Karpas-422 (cell line): ENCODE measurements around the gene RGS5. TPM values are rescaled to one million over a fixed set of nuclear protein-coding genes. Genes with fewer than 3 reads are reported as not detected.

Experiments used
- DNase-seq: peaks from one replicate; pipeline ENCODE4 v3.0.0-alpha.2; 2015
- H2AFZ ChIP-seq: fragments of 200-600 bp; sonication (generic); 2 replicates; pipeline ENCODE4 v1.6.1; 2014; ENCODE audit warnings: antibody characterized with exemption, low read length, mixed read lengths
- H3K27ac ChIP-seq: fragments of 200-600 bp; sonication (generic); 2 replicates; pipeline ENCODE4 v1.5.1; 2014; ENCODE audit warnings: mild to moderate bottlenecking, low read length, moderate library complexity
- H3K27me3 ChIP-seq: fragments of 200-600 bp; sonication (generic); 2 replicates; pipeline ENCODE4 v1.6.1; 2014; ENCODE audit warnings: low read length, mixed read lengths
- H3K36me3 ChIP-seq: fragments of 200-600 bp; sonication (generic); 2 replicates; pipeline ENCODE4 v1.6.1; 2014; ENCODE audit warnings: low read length, mixed read lengths; ENCODE audit not compliant: insufficient read depth
- H3K4me1 ChIP-seq: fragments of 200-600 bp; sonication (generic); 2 replicates; pipeline ENCODE4 v1.6.1; 2014; ENCODE audit warnings: mild to moderate bottlenecking, low read length, mixed read lengths
- H3K4me2 ChIP-seq: fragments of 200-600 bp; sonication (generic); 2 replicates; pipeline ENCODE4 v1.6.1; 2014; ENCODE audit warnings: low read length, low read depth, mild to moderate bottlenecking; ENCODE audit not compliant: poor library complexity, severe bottlenecking
- H3K4me3 ChIP-seq: fragments of 200-600 bp; sonication (generic); 2 replicates; pipeline ENCODE4 v1.5.1; 2014; ENCODE audit warnings: mild to moderate bottlenecking, antibody characterized with exemption, low read length, mixed read lengths
- H3K79me2 ChIP-seq: fragments of 200-600 bp; sonication (generic); 2 replicates; pipeline ENCODE4 v1.6.1; 2014; ENCODE audit warnings: mild to moderate bottlenecking, low read length, mixed read lengths
- H3K9ac ChIP-seq: fragments of 200-600 bp; sonication (generic); 2 replicates; pipeline ENCODE4 v1.6.0; 2014; ENCODE audit warnings: low read length
- H3K9me2 ChIP-seq: fragments of 200-600 bp; sonication (generic), shearing (Covaris generic); replicated peaks from 2 replicates; pipeline ENCODE4 v1.6.0; 2014; ENCODE audit warnings: mild to moderate bottlenecking, low read length, moderate library complexity; ENCODE audit not compliant: insufficient read depth
- H3K9me3 ChIP-seq: fragments of 300-700, 200-600 bp; sonication (generic); 2 replicates; pipeline ENCODE4 v1.6.1; 2014; ENCODE audit warnings: low read length, mixed read lengths
- H4K20me1 ChIP-seq: fragments of 200-600 bp; sonication (generic); 2 replicates; pipeline ENCODE4 v1.6.1; 2014; ENCODE audit warnings: mild to moderate bottlenecking, antibody characterized with exemption, low read length, low read depth; ENCODE audit not compliant: insufficient read depth
- total RNA-seq: library from RNA; depleted of rRNA; stranded (reverse); fragments of >200 nt; shearing (Covaris generic); gene quantifications from 2 replicates; pipeline ENCODE4 v1.2.3, GENCODE V29; 2014; ENCODE audit warnings: low replicate concordance

Gene RGS5
- total RNA-seq, 1 experiment from 2014 or later, result 4.5 TPM

DNA sequence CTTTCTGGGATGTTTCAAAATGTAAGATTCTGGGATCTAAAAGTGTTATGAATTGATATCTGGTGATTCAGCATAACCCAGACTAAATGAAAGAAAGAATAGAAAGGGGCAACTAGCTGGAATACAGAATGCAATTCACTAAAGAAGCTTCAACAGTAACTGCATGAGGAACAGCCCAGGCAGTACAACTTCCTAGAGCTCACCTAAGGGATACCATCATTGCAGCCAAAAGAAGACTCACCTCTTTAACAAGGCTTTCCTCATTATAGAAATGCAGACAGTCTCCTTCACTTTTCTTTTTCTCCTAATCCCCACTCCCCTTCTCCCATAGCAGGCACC lies 6.3 kb downstream of the RGS5 start:
- H3K9me2 ChIP-seq, result no peaks in the 10 kb centered on the region
- H3K36me3 ChIP-seq, result no peaks in the 10 kb centered on the region
- no peaks in the 10 kb centered on the region for H3K79me2 ChIP-seq
- no peaks in the 10 kb centered on the region for H3K9me3 ChIP-seq
- no peaks in the 10 kb centered on the region for H4K20me1 ChIP-seq
- no peak overlapping the region for H3K27ac ChIP-seq
- H3K9ac ChIP-seq, result no peak overlapping the region
- no peak overlapping the region for H2AFZ ChIP-seq
- H3K4me1 ChIP-seq, result peaks cover 7% of the 10 kb centered on the region
- no peak for DNase-seq
- no peak overlapping the region for H3K4me2 ChIP-seq
- H3K27me3 ChIP-seq, result no peaks in the 10 kb centered on the region; the same call in 1 of the 2 replicates
- H3K4me3 ChIP-seq, result no peak overlapping the region

DNA sequence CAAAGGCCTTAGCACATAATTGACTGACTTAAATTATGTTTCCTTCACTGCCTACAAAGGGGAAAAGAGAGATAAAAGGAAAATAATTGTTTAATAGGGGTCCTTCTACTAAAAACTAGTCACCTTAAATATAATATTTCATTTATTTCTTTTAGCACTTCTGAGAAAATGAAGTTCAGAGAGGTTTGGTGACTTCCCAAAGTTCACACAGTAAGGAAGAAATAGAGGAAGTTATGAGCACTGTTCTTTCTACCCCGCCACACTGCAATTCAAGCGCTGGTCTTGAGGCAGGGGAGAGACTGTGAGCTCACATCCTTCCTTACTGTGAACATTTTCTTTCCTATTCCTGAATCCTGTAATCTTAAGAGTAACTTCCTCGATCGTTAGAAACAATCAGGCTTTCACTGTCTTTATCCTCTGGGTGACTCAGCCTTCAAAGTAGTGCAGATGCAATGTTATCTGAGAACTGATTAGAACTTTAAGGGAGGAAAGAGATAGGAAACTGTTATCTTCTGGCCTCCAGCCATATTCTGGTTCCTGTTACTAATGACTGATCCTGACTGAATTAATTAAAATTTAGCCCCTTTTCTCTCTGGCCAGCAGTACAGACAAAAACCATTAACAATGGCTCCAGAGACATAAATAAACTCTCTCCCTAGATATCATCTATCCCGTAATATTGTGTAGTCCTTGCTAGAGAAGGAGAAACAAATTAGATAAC lies 6.8 kb downstream of the RGS5 start:
- no peak overlapping the region for H3K27ac ChIP-seq
- no peaks in the 10 kb centered on the region for H3K79me2 ChIP-seq
- H3K36me3 ChIP-seq, result no peaks in the 10 kb centered on the region
- H3K4me2 ChIP-seq, result no peak overlapping the region
- no peaks in the 10 kb centered on the region; the same call in 1 of the 2 replicates for H3K27me3 ChIP-seq
- H3K9me2 ChIP-seq, result no peaks in the 10 kb centered on the region
- peaks cover 12% of the 10 kb centered on the region for H3K4me1 ChIP-seq
- no peaks in the 10 kb centered on the region for H3K9me3 ChIP-seq
- H3K4me3 ChIP-seq, result no peak overlapping the region
- no peak overlapping the region for H2AFZ ChIP-seq
- DNase-seq, result no peak
- H3K9ac ChIP-seq, result no peak overlapping the region
- no peaks in the 10 kb centered on the region for H4K20me1 ChIP-seq

DNA sequence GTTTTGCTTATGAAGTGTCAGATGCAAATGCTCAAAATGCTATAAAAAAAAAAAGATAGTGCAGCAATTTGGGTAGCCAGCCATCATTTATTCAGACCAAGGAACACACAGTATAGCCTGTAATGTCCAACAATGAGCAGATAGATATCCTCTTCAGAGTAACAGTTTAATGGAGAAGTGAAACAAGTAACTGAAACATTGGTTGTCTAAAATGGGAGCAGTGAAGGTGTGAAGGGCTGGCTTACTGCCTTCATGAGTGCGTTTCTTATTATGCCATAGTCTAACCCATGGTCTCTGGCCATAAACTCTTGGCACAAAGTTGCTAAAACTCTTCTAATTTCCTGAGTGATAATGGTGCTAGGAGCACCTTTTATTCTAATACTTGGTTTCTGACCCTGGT lies 11.4 kb downstream of the RGS5 start:
- Histone ChIP-seq H3K9ac (no peak overlapping the region), H3K4me1 (peaks cover 16% of the 10 kb centered on the region), H3K27me3 (no peaks in the 10 kb centered on the region), H3K36me3 (no peaks in the 10 kb centered on the region), H4K20me1 (no peaks in the 10 kb centered on the region), H3K9me2 (no peaks in the 10 kb centered on the region), H3K4me2 (peak overlapping the region; percentile 54), H3K9me3 (no peaks in the 10 kb centered on the region), H3K79me2 (no peaks in the 10 kb centered on the region), H3K4me3 (no peak overlapping the region), H2AFZ (no peak overlapping the region), H3K27ac (no peak overlapping the region)
- peak; percentile 59 for DNase-seq

DNA sequence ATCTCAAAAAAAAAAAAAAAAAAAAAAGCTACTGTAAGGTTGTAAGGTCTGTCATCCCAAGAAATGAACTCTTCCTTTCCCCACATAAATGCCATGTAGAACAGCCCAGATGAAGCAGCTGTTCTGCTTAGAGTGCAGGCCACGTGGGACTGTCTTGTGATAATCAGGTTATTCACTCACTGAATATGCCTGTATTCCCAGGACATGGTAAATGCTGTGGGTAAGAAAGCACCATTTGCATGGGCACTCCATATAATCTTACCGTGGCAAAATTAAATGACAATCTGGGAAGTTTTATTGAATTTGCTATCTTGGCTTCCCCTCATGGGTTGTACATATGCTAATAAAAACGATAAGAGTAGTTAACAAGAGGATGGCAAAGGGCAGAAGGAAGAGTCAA lies 13.8 kb downstream of the RGS5 start:
- H2AFZ ChIP-seq, result no peak overlapping the region
- H3K9ac ChIP-seq, result no peak overlapping the region
- H3K27me3 ChIP-seq, result no peaks in the 10 kb centered on the region
- H3K4me1 ChIP-seq, result peaks cover 16% of the 10 kb centered on the region
- DNase-seq, result no peak
- no peaks in the 10 kb centered on the region for H3K36me3 ChIP-seq
- no peak overlapping the region for H3K27ac ChIP-seq
- no peaks in the 10 kb centered on the region for H4K20me1 ChIP-seq
- H3K9me3 ChIP-seq, result no peaks in the 10 kb centered on the region
- H3K4me3 ChIP-seq, result no peak overlapping the region
- H3K9me2 ChIP-seq, result no peaks in the 10 kb centered on the region
- no peaks in the 10 kb centered on the region for H3K79me2 ChIP-seq
- H3K4me2 ChIP-seq, result no peak overlapping the region

- H3K79me2 ChIP-seq, result no peaks in the 10 kb centered on the region
- no peak overlapping the region for H3K4me2 ChIP-seq
- H3K27me3 ChIP-seq, result no peaks in the 10 kb centered on the region
- H3K9ac ChIP-seq, result no peak overlapping the region
- no peaks in the 10 kb centered on the region for H4K20me1 ChIP-seq
- no peak for DNase-seq
- H3K27ac ChIP-seq, result no peak overlapping the region
- no peaks in the 10 kb centered on the region for H3K9me3 ChIP-seq
- no peak overlapping the region for H2AFZ ChIP-seq
- no peaks in the 10 kb centered on the region for H3K36me3 ChIP-seq
- no peak overlapping the region for H3K4me3 ChIP-seq
- no peaks in the 10 kb centered on the region for H3K9me2 ChIP-seq
- H3K4me1 ChIP-seq, result peaks cover 16% of the 10 kb centered on the region
These were observed 14.9 kb downstream of the RGS5 start for GRCh38 chr1:163187849-163188248.

DNA sequence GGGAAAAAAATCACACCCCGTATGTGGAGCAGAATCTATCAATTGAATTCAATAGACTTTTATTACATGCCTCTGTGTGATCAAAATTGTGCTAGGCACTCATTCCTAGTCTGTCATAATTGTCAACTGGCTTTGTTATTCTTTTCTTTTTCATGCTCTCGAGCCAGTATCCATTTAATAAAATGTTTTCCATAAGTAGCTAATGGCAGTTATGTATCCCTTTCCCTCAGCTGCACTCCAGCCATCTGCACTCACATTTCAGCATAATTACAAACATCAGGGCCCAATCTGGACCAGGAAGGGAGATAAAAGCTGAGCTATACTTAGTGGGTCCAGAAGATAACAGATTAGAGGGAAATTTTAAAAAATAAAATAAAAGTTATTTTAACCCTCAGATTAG lies 15.9 kb downstream of the RGS5 start:
- H2AFZ ChIP-seq, result no peak overlapping the region
- no peaks in the 10 kb centered on the region for H3K79me2 ChIP-seq
- H3K27me3 ChIP-seq, result no peaks in the 10 kb centered on the region
- peaks cover 14% of the 10 kb centered on the region for H3K4me1 ChIP-seq
- H3K9me2 ChIP-seq, result no peaks in the 10 kb centered on the region
- no peak overlapping the region for H3K4me3 ChIP-seq
- no peak for DNase-seq
- no peak overlapping the region for H3K27ac ChIP-seq
- no peak overlapping the region for H3K4me2 ChIP-seq
- H3K9me3 ChIP-seq, result no peaks in the 10 kb centered on the region
- no peak overlapping the region for H3K9ac ChIP-seq
- no peaks in the 10 kb centered on the region for H4K20me1 ChIP-seq
- no peaks in the 10 kb centered on the region for H3K36me3 ChIP-seq

DNA sequence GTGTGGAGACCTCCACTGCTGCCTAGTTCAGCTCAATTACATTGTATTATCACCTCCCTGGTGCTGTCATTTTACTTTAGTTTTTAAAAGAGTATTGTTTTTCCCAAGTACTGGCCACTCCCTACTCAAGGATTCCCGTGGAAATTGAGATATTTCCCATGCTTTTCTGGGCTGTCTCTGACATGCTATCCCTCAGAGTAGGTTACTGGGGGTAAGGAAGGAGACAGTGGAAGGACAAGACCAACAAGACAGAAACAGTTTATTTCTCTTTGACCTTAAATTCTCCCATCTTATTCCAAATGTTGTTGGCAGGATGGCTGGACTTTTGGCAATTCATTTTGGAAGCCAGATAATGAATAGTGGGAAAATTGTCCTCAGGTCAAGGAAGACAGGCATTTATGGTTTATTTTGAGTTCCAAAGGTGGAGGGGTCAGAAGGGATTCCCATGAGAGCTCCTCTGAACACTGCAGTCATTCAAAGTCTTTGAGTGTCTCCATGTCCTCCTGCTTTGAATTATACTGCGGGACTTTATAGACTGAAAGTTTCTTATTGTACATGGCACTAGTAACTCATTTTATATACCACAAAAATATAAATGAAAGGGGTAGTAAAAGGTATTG lies 20.3 kb downstream of the RGS5 start:
- H3K27ac ChIP-seq, result no peak overlapping the region
- H3K36me3 ChIP-seq, result no peaks in the 10 kb centered on the region
- no peaks in the 10 kb centered on the region for H3K79me2 ChIP-seq
- no peaks in the 10 kb centered on the region for H3K9me3 ChIP-seq
- H3K4me2 ChIP-seq, result no peak overlapping the region
- H3K4me3 ChIP-seq, result no peak overlapping the region
- H3K4me1 ChIP-seq, result no peaks in the 10 kb centered on the region
- H3K27me3 ChIP-seq, result no peaks in the 10 kb centered on the region
- no peak overlapping the region for H2AFZ ChIP-seq
- H3K9me2 ChIP-seq, result no peaks in the 10 kb centered on the region
- DNase-seq, result no peak
- H3K9ac ChIP-seq, result no peak overlapping the region
- no peaks in the 10 kb centered on the region for H4K20me1 ChIP-seq

DNA sequence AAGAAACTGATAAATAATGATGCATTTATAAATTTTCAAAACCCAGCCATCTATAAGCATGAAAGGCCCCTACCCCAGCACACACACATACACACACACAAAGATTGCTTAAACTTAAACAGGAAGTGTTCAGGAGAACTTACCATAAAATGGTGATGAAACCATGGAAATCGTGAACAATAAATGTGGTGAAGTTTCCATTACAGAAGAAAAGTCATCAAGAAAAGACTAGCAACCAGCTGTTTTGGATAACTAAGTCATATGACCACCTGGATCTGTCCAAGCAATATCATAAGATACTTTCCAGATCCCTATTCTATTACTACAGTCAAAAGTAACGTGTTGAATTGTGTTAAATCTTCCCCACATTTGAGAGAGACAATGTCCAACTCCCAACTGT lies 24.1 kb downstream of the RGS5 start:
- H3K36me3 ChIP-seq, result no peaks in the 10 kb centered on the region
- no peak overlapping the region for H3K27ac ChIP-seq
- H3K27me3 ChIP-seq, result no peaks in the 10 kb centered on the region
- no peak overlapping the region for H3K4me2 ChIP-seq
- peaks cover 7% of the 10 kb centered on the region for H3K4me1 ChIP-seq
- H3K9ac ChIP-seq, result no peak overlapping the region
- H3K79me2 ChIP-seq, result no peaks in the 10 kb centered on the region
- H3K9me2 ChIP-seq, result no peaks in the 10 kb centered on the region
- no peak overlapping the region for H2AFZ ChIP-seq
- DNase-seq, result no peak
- no peaks in the 10 kb centered on the region for H4K20me1 ChIP-seq
- no peaks in the 10 kb centered on the region for H3K9me3 ChIP-seq
- no peak overlapping the region for H3K4me3 ChIP-seq
